ENCODE measurements around the gene SLC41A2.

The SLC41A2 gene

DNA sequence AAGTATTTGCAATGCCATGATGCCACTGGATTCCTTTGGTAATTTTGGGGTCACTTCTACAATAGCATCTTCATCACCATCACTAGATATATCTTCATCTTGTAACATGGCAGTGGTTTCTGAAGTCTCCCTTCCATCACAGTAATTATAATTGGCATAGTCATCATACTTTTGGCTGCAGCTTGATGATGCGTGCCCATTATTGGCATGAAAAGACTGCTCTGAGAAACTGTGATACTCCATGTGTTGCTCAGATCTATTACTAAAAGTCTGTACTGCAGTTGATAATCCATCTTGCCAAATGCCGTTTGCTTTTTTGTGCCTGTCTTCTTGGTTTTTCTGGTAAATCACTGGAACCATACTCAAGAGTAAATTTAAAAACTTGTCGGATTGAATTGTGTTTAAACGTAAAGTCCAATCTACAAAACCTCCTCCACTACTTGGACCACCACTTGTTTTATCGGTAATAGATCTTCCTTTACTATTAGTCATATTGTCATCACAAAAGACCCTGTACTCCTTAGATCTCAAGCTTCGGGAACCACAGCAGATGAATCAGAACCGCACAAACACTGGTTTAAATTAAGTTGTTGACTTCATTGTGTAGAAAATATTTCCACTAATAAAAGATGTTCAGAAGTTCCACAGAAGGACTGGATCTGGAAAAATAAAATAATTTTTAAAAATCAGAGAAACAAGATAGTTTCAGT lies 29.9 kb downstream of the SLC41A2 start:
- no peak for DNase-seq

- DNase-seq = no peak
Observed at GRCh38 chr12:104925501-104925900, 32.6 kb downstream of the SLC41A2 start.

- DNase-seq = no peak
Observed at GRCh38 chr12:104921340-104921739, 36.8 kb downstream of the SLC41A2 start.

GRCh38 chr12:104911942-104912341 lies 46.1 kb downstream of the SLC41A2 start:
- no peak for DNase-seq

DNA sequence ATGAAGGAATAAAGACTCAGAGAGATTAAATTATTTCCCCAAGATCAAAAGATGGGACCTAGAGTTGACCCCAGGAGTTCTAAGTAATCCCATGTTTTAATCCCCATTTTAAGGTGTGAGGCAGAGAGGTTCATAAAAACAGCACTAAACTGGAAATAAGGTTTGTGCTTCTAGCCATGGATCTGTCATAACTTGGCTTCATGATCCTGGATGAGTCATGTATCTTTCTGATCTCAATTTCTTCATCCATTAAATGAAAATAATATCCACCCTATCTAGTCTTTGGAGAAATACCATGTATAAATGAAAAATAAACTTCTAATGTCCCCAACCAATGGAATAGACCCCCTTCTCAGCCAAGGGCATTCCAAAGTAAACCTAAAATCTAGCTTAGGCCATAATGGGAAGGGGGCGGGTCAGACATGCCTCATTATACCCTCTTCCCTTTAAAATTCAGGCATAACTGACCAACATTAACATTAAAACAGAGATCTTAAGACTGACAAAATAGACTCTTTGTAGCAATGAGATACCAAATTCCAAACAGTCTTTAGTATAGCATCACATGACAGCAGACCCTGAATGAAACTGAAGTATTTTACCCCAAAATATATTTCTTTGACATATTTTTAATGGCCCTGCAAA lies 47.8 kb downstream of the SLC41A2 start:
- DNase-seq = no peak

- DNase-seq = no peak
Observed at GRCh38 chr12:104909761-104910160, 48.3 kb downstream of the SLC41A2 start.
